ENCODE results near the gene LMOD1. TPM values are rescaled to one million over a fixed set of nuclear protein-coding genes. Genes with fewer than 3 reads are reported as not detected.
"Not testable (repeated sequence)": the region's sequence is repeated elsewhere in the genome, so short reads cannot be mapped to it uniquely, and the experiment has no call there.

The LMOD1 gene
- total and polyA plus RNA-seq, 2 donors (not counting 1 experiment from before 2014, with no cell fraction given): 36.3 to 74.9 TPM

GRCh38 chr1:201944002-201944401, 2.3 kb downstream of the LMOD1 start:
- Histone ChIP-seq H3K9me3 (ENCODE audit: control insufficient read depth, insufficient read depth, low read depth, low read length) (no peaks in the 10 kb centered on the region), H3K27ac (ENCODE audit: insufficient read depth, low read length) (no peak overlapping the region), H3K4me2 (ENCODE audit: extremely low read depth, insufficient read depth, low read length) (peak overlapping the region; percentile 33), H3K4me1 (ENCODE audit: control insufficient read depth, extremely low read depth, insufficient read depth, low read length) (peaks cover 20% of the 10 kb centered on the region), H3K79me2 (ENCODE audit: control insufficient read depth, insufficient read depth, low read length) (peaks cover 12% of the 10 kb centered on the region), H3K27me3 (ENCODE audit: control insufficient read depth, insufficient read depth, low read length) (no peaks in the 10 kb centered on the region), H3K9ac (ENCODE audit: insufficient read depth, low read length) (no peak overlapping the region), H2AFZ (ENCODE audit: low read length) (no peak overlapping the region), H3K4me3 (replicated peaks in 1 of 4; ENCODE audit: control extremely low read depth in 1 of 4, insufficient read depth in 1 of 4, low read depth in 3 of 4, low read length in 4 of 4) (peak overlapping the region in 2 of 4 experiments; percentile 39 to 76), H4K20me1 (ENCODE audit: control insufficient read depth, extremely low read depth, insufficient read depth, low read length) (no peaks in the 10 kb centered on the region), H3K36me3 (ENCODE audit: control insufficient read depth, insufficient read depth, low read length) (peaks cover 1% of the 10 kb centered on the region)
- DNase-seq (ENCODE audit: low read depth in 2 of 2): no peak
- TF ChIP-seq EZH2 (IDR thresholded peaks at IDR 0.05; ENCODE audit: low read length, missing control alignments) (no peak), CTCF (conservative IDR thresholded peaks at IDR 0.05 in 1 of 2, IDR thresholded peaks at IDR 0.05 in 1 of 2; ENCODE audit: low read depth in 1 of 2, low read length in 2 of 2) (no peak)

DNA sequence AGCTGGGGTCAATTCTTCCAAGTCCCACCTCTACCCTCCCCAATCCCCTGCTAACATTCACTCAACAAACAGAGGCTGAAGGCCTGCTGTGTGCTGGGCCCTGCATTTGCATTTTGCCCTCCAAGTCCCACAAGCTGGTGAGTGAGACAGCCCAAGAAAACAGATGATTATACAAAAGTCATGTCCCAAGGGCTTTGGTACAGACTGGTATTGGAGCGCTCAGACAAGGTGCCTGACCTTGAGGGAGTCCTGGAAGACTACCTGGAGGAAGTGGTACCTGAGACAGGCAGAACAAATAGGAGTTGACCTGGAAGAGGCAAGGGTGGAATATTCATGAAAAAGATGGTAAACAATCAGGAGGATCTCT, 4.2 kb downstream of the LMOD1 start:
- no peak overlapping the region for H3K9ac ChIP-seq (ENCODE audit: insufficient read depth, low read length)
- H2AFZ ChIP-seq (ENCODE audit: low read length): no peak overlapping the region
- H3K27me3 ChIP-seq (ENCODE audit: control insufficient read depth, insufficient read depth, low read length): no peaks in the 10 kb centered on the region
- no peak for DNase-seq (ENCODE audit: low read depth in 2 of 2)
- H3K36me3 ChIP-seq (ENCODE audit: control insufficient read depth, insufficient read depth, low read length): peaks cover 1% of the 10 kb centered on the region
- H3K79me2 ChIP-seq (ENCODE audit: control insufficient read depth, insufficient read depth, low read length): peaks cover 12% of the 10 kb centered on the region
- no peaks in the 10 kb centered on the region for H4K20me1 ChIP-seq (ENCODE audit: control insufficient read depth, extremely low read depth, insufficient read depth, low read length)
- H3K27ac ChIP-seq (ENCODE audit: insufficient read depth, low read length): no peak overlapping the region
- H3K4me1 ChIP-seq (ENCODE audit: control insufficient read depth, extremely low read depth, insufficient read depth, low read length): peaks cover 25% of the 10 kb centered on the region
- TF ChIP-seq EZH2 (IDR thresholded peaks at IDR 0.05; ENCODE audit: low read length, missing control alignments): no peak
- no peak for TF ChIP-seq CTCF (conservative IDR thresholded peaks at IDR 0.05 in 1 of 2, IDR thresholded peaks at IDR 0.05 in 1 of 2; ENCODE audit: low read depth in 1 of 2, low read length in 2 of 2)
- H3K4me2 ChIP-seq (ENCODE audit: extremely low read depth, insufficient read depth, low read length): no peak overlapping the region
- peak overlapping the region in 1 of 4 experiments; percentile 24 for H3K4me3 ChIP-seq (replicated peaks in 1 of 4; ENCODE audit: control extremely low read depth in 1 of 4, insufficient read depth in 1 of 4, low read depth in 3 of 4, low read length in 4 of 4)
- H3K9me3 ChIP-seq (ENCODE audit: control insufficient read depth, insufficient read depth, low read depth, low read length): no peaks in the 10 kb centered on the region

DNA sequence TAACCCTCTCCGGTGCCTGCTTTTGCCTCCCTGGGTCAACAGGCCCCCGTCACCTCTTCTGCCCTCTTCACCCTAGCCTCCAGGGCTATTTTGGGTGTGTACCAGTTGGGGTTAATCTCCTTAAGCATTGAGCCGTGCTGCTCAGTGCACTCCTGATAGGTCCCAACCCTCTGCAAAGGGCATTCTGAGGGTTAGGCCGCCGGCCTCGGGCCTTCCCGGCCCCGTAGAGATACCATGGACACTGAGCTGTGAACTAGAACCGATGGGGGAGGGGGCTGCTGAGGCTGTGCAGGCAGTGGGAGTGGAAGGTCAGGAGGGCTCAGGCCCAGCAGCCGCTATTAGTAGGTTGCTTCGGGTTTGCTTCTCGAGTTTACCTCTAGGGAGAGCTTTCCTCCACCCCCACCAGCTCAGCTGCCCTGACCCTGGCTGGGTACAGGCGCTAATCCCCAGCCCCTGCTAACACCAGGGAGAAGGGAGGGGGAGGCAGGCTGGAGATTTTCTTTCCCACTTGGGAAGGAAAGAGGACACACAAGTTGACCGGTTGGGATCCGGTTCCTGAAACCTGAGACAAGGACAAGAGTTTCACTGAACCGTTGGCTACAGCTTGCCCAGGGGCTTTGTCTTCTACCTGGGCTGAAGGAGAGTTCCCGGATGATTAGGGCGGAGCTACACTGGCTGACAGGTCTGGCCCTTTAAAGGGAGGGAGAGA, 4.8 kb downstream of the LMOD1 start:
- peak overlapping the region in 1 of 4 experiments; percentile 24 for H3K4me3 ChIP-seq (replicated peaks in 1 of 4; ENCODE audit: control extremely low read depth in 1 of 4, insufficient read depth in 1 of 4, low read depth in 3 of 4, low read length in 4 of 4)
- H4K20me1 ChIP-seq (ENCODE audit: control insufficient read depth, extremely low read depth, insufficient read depth, low read length): no peaks in the 10 kb centered on the region
- DNase-seq (ENCODE audit: low read depth in 2 of 2): no peak
- no peak overlapping the region for H2AFZ ChIP-seq (ENCODE audit: low read length)
- no peaks in the 10 kb centered on the region for H3K9me3 ChIP-seq (ENCODE audit: control insufficient read depth, insufficient read depth, low read depth, low read length)
- H3K27me3 ChIP-seq (ENCODE audit: control insufficient read depth, insufficient read depth, low read length): no peaks in the 10 kb centered on the region
- H3K4me2 ChIP-seq (ENCODE audit: extremely low read depth, insufficient read depth, low read length): no peak overlapping the region
- TF ChIP-seq EZH2 (IDR thresholded peaks at IDR 0.05; ENCODE audit: low read length, missing control alignments) (no peak), CTCF (conservative IDR thresholded peaks at IDR 0.05 in 1 of 2, IDR thresholded peaks at IDR 0.05 in 1 of 2; ENCODE audit: low read depth in 1 of 2, low read length in 2 of 2) (no peak)
- H3K36me3 ChIP-seq (ENCODE audit: control insufficient read depth, insufficient read depth, low read length): peaks cover 1% of the 10 kb centered on the region
- peaks cover 25% of the 10 kb centered on the region for H3K4me1 ChIP-seq (ENCODE audit: control insufficient read depth, extremely low read depth, insufficient read depth, low read length)
- H3K27ac ChIP-seq (ENCODE audit: insufficient read depth, low read length): no peak overlapping the region
- H3K79me2 ChIP-seq (ENCODE audit: control insufficient read depth, insufficient read depth, low read length): peaks cover 12% of the 10 kb centered on the region
- no peak overlapping the region for H3K9ac ChIP-seq (ENCODE audit: insufficient read depth, low read length)

- not testable (repeated sequence) for H3K27ac ChIP-seq (ENCODE audit: insufficient read depth, low read length); H3K4me3 ChIP-seq (replicated peaks in 1 of 4; ENCODE audit: control extremely low read depth in 1 of 4, insufficient read depth in 1 of 4, low read depth in 3 of 4, low read length in 4 of 4); H3K9ac ChIP-seq (ENCODE audit: insufficient read depth, low read length); H3K36me3 ChIP-seq (ENCODE audit: control insufficient read depth, insufficient read depth, low read length); DNase-seq (ENCODE audit: low read depth in 2 of 2); H3K9me3 ChIP-seq (ENCODE audit: control insufficient read depth, insufficient read depth, low read depth, low read length); H3K27me3 ChIP-seq (ENCODE audit: control insufficient read depth, insufficient read depth, low read length); H4K20me1 ChIP-seq (ENCODE audit: control insufficient read depth, extremely low read depth, insufficient read depth, low read length); H3K4me2 ChIP-seq (ENCODE audit: extremely low read depth, insufficient read depth, low read length); H2AFZ ChIP-seq (ENCODE audit: low read length); H3K79me2 ChIP-seq (ENCODE audit: control insufficient read depth, insufficient read depth, low read length)
- peaks cover 25% of the 10 kb centered on the region for H3K4me1 ChIP-seq (ENCODE audit: control insufficient read depth, extremely low read depth, insufficient read depth, low read length)
Measured at GRCh38 chr1:201940316-201940715, 6.0 kb downstream of the LMOD1 start.

Data from fibroblast of lung (primary cell).